Measurements from ENCODE around the gene TREX2.

Gene TREX2

GRCh38 chrX:153463556-153463955, 17.7 kb upstream of the TREX2 start:
- no peak for DNase-seq (ENCODE audit: low read depth)
- TF ChIP-seq, protein P1, sequence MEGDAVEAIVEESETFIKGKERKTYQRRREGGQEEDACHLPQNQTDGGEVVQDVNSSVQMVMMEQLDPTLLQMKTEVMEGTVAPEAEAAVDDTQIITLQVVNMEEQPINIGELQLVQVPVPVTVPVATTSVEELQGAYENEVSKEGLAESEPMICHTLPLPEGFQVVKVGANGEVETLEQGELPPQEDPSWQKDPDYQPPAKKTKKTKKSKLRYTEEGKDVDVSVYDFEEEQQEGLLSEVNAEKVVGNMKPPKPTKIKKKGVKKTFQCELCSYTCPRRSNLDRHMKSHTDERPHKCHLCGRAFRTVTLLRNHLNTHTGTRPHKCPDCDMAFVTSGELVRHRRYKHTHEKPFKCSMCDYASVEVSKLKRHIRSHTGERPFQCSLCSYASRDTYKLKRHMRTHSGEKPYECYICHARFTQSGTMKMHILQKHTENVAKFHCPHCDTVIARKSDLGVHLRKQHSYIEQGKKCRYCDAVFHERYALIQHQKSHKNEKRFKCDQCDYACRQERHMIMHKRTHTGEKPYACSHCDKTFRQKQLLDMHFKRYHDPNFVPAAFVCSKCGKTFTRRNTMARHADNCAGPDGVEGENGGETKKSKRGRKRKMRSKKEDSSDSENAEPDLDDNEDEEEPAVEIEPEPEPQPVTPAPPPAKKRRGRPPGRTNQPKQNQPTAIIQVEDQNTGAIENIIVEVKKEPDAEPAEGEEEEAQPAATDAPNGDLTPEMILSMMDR (conservative IDR thresholded peaks at IDR 0.05; ENCODE audit: low read depth, low read length): no peak
- no peak overlapping the region for H3K4me3 ChIP-seq (ENCODE audit: low read depth, low read length)

GRCh38 chrX:153463031-153463430, 17.2 kb upstream of the TREX2 start:
- TF ChIP-seq, protein P1 (conservative IDR thresholded peaks at IDR 0.05; ENCODE audit: low read depth, low read length): no peak
- no peak overlapping the region for H3K4me3 ChIP-seq (ENCODE audit: low read depth, low read length)
- no peak for DNase-seq (ENCODE audit: low read depth)

DNA sequence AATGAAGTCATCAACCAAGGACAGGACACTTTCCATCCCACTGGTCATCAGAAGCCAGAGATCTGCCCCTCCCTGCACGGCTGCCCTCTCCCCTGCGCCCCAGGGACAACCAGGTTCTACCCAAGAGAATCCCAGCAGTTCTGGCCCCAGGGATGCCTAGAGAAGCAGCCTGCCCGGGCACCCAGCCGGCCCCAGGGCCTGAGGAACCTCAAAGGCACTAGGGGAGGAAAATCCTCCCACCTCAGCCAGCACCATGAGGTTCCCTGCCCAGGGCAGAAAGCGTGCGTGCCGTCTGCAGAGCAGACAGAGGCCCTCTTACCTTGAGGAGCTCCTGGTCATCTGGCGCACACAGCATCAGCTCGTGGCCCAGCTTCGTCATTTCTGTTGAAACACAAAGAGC, 16.4 kb upstream of the TREX2 start:
- TF ChIP-seq, protein P1 (conservative IDR thresholded peaks at IDR 0.05; ENCODE audit: low read depth, low read length): no peak

DNA sequence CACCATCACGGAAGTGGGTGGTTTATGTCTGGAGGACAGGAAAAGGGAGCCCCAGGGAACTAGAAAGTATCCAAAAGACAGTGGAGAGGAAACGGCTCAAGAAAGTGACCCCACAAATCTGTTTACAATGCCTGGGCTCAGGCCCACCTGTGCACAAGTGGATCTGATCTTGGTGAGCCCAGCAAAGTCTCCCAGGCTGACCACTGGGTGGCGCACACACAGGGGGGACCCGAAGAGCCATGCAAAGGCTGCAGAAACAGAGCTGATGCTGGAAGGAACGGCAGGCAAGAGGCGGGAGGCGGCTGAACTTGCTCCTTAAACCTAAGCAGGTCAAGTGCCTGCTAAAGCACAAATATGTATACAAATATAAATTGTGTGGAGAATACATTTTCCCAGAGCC, 15.0 kb upstream of the TREX2 start:
- peak; percentile 69 for DNase-seq (ENCODE audit: low read depth)
- TF ChIP-seq, protein P1 (conservative IDR thresholded peaks at IDR 0.05; ENCODE audit: low read depth, low read length): peak; percentile 77
- H3K4me3 ChIP-seq (ENCODE audit: low read depth, low read length): no peak overlapping the region

More for the DNA sequence above, 16.4 kb upstream of the TREX2 start:
- no peak overlapping the region for H3K4me3 ChIP-seq (ENCODE audit: low read depth, low read length)
- no peak for DNase-seq (ENCODE audit: low read depth)

GRCh38 chrX:153459986-153460385, 14.1 kb upstream of the TREX2 start:
- no peak overlapping the region for H3K4me3 ChIP-seq (ENCODE audit: low read depth, low read length)
- TF ChIP-seq, protein P1 (conservative IDR thresholded peaks at IDR 0.05; ENCODE audit: low read depth, low read length): peak; percentile 27
- DNase-seq (ENCODE audit: low read depth): peak; percentile 86

DNA sequence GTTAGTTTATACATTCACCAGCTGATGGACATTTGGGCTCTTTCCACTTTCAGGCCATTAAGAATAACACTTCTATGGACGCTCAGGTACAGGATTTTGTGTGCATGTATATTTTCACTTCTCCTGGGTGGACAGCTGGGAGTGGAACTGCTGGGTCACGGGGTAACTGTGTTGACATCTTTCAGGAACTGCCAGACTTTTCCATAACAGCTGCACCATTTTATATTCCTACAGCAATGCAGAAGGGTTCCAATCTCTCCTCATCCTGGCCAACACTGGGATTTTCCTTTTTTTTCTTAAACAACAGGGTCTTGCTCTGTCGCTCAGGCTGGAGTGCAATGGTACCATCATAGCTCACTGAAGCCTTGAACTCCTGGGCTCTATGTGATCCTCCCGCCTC, 12.6 kb upstream of the TREX2 start:
- no peak overlapping the region for H3K4me3 ChIP-seq (ENCODE audit: low read depth, low read length)
- TF ChIP-seq, protein P1 (conservative IDR thresholded peaks at IDR 0.05; ENCODE audit: low read depth, low read length): no peak
- no peak for DNase-seq (ENCODE audit: low read depth)

GRCh38 chrX:153457827-153458466, 12.1 kb upstream of the TREX2 start:
- no peak overlapping the region for H3K4me3 ChIP-seq (ENCODE audit: low read depth, low read length)
- TF ChIP-seq, protein P1 (conservative IDR thresholded peaks at IDR 0.05; ENCODE audit: low read depth, low read length): no peak
- DNase-seq (ENCODE audit: low read depth): no peak

All from choroid plexus epithelial cell (primary cell).